Trophoblast cell (in vitro differentiated cells and primary cell): ENCODE measurements around the gene C5orf34.

Source experiments
- DNase-seq, 2 donors: peaks; one replicate each; pipeline ENCODE4 v3.0.0-alpha.2; 2016
- H2AFZ ChIP-seq: 2 replicates; pipeline ENCODE4 v1.6.1; 2013; ENCODE audit warnings: low read length, moderate library complexity, mild to moderate bottlenecking; ENCODE audit not compliant: insufficient read depth, poor library complexity
- H2AK5ac ChIP-seq: 2 replicates; pipeline ENCODE4 v1.6.1; 2013; ENCODE audit warnings: mild to moderate bottlenecking, low read length
- H2BK120ac ChIP-seq: 2 replicates; pipeline ENCODE4 v1.6.1; 2013; ENCODE audit warnings: low read length, mild to moderate bottlenecking, moderate library complexity; ENCODE audit not compliant: insufficient read depth, poor library complexity
- H2BK12ac ChIP-seq: 2 replicates; pipeline ENCODE4 v1.6.1; 2013; ENCODE audit warnings: mild to moderate bottlenecking, low read length, moderate library complexity
- H2BK5ac ChIP-seq: 2 replicates; pipeline ENCODE4 v1.6.1; 2013; ENCODE audit warnings: low read length, low read depth, moderate library complexity, mild to moderate bottlenecking; ENCODE audit not compliant: poor library complexity
- H3K14ac ChIP-seq: 2 replicates; pipeline ENCODE4 v1.6.1; 2013; ENCODE audit warnings: mild to moderate bottlenecking, low read length
- H3K18ac ChIP-seq: 2 replicates; pipeline ENCODE4 v1.6.1; 2013; ENCODE audit warnings: mild to moderate bottlenecking, low read length
- H3K23ac ChIP-seq: 2 replicates; pipeline ENCODE4 v1.6.1; 2013; ENCODE audit warnings: low read length
- H3K27ac ChIP-seq: 2 replicates; pipeline ENCODE4 v1.5.1; 2013; ENCODE audit warnings: low read depth, mild to moderate bottlenecking, inconsistent platforms, low read length, moderate library complexity
- H3K27me3 ChIP-seq: 2 replicates; pipeline ENCODE4 v1.6.1; 2013; ENCODE audit warnings: inconsistent platforms, mild to moderate bottlenecking, low read length, moderate library complexity; ENCODE audit not compliant: insufficient read depth
- H3K36me3 ChIP-seq, 2 experiments: 1 replicate in 1 of 2; 2 replicates in 1 of 2; pipeline ENCODE4 v1.6.1; 2013; ENCODE audit warnings: low read length in 2 of 2, mild to moderate bottlenecking in 2 of 2, moderate library complexity in 1 of 2; ENCODE audit not compliant: insufficient read depth in 2 of 2, control insufficient read depth in 1 of 2
- H3K4ac ChIP-seq: 2 replicates; pipeline ENCODE4 v1.6.1; 2013; ENCODE audit warnings: low read depth, mild to moderate bottlenecking, low read length, moderate library complexity
- H3K4me1 ChIP-seq, 2 experiments: 1 replicate in 1 of 2; 2 replicates in 1 of 2; pipeline ENCODE4 v1.6.1; 2013; ENCODE audit warnings: low read length in 2 of 2, mild to moderate bottlenecking in 2 of 2, moderate library complexity in 1 of 2; ENCODE audit not compliant: insufficient read depth in 2 of 2, control insufficient read depth in 1 of 2
- H3K4me2 ChIP-seq: 2 replicates; pipeline ENCODE4 v1.6.1; 2013; ENCODE audit warnings: inconsistent platforms, mild to moderate bottlenecking, low read length, moderate library complexity
- H3K4me3 ChIP-seq: 2 replicates; pipeline ENCODE4 v1.5.1; 2013; ENCODE audit warnings: mild to moderate bottlenecking, low read depth, low read length, inconsistent platforms
- H3K79me1 ChIP-seq: one replicate; pipeline ENCODE4 v1.6.1; 2013; ENCODE audit warnings: low read length
- H3K79me2 ChIP-seq: 2 replicates; pipeline ENCODE4 v1.6.1; 2013; ENCODE audit warnings: low read length, mild to moderate bottlenecking; ENCODE audit not compliant: control insufficient read depth, insufficient read depth, poor library complexity
- H3K9ac ChIP-seq: 2 replicates; pipeline ENCODE4 v1.6.1; 2013; ENCODE audit warnings: mild to moderate bottlenecking, low read length
- H3K9me3 ChIP-seq: 2 replicates; pipeline ENCODE4 v1.6.1; 2013; ENCODE audit warnings: low read depth, mild to moderate bottlenecking, control low read depth, inconsistent platforms, low read length; ENCODE audit not compliant: insufficient read depth
- H4K12ac ChIP-seq: 2 replicates; pipeline ENCODE4 v1.6.1; 2013; ENCODE audit warnings: low read depth, mild to moderate bottlenecking, low read length, moderate library complexity
- H4K8ac ChIP-seq: 2 replicates; pipeline ENCODE4 v1.6.1; 2013; ENCODE audit warnings: low read depth, mild to moderate bottlenecking, low read length, moderate library complexity
- H4K91ac ChIP-seq: one replicate; pipeline ENCODE4 v1.6.1; 2013; ENCODE audit warnings: low read depth, mild to moderate bottlenecking, low read length, moderate library complexity
- WGBS: extraction: QIAGEN DNeasy Blood & Tissue Kit; methylation state at CpG from one replicate; pipeline ENCODE4 v1.1.7; 2013; ENCODE audit warnings: missing lambda C conversion rate; ENCODE audit not compliant: insufficient read length, insufficient coverage; ENCODE audit errors: extremely low coverage; 5-methylcytosine and 5-hydroxymethylcytosine counted together

Gene C5orf34

GRCh38 chr5:43533646-43534045 lies 18.7 kb upstream of the C5orf34 start:
- Histone ChIP-seq H3K9me3 (no peaks in the 10 kb centered on the region), H2AFZ (no peak overlapping the region), H4K12ac (no peak overlapping the region), H2BK120ac (no peak overlapping the region), H3K4me3 (no peak overlapping the region), H3K4me1 (no peaks in the 10 kb centered on the region), H3K9ac (no peak overlapping the region), H3K79me2 (no peaks in the 10 kb centered on the region), H2BK5ac (no peak overlapping the region), H3K36me3 (peaks cover 14 to 30% of the 10 kb centered on the region in 2 experiments), H3K27ac (no peak overlapping the region), H3K4ac (no peak overlapping the region), H2BK12ac (no peak overlapping the region), H3K23ac (no peak overlapping the region), H3K14ac (no peak overlapping the region), H3K27me3 (no peaks in the 10 kb centered on the region), H3K79me1 (no peaks in the 10 kb centered on the region), H4K91ac (no peak overlapping the region), H3K18ac (no peak overlapping the region), H4K8ac (no peak overlapping the region), H2AK5ac (no peak overlapping the region), H3K4me2 (no peak overlapping the region)
- no peak for DNase-seq
- WGBS = no CpG with 5 or more reads among the region's 2 CpGs

DNA sequence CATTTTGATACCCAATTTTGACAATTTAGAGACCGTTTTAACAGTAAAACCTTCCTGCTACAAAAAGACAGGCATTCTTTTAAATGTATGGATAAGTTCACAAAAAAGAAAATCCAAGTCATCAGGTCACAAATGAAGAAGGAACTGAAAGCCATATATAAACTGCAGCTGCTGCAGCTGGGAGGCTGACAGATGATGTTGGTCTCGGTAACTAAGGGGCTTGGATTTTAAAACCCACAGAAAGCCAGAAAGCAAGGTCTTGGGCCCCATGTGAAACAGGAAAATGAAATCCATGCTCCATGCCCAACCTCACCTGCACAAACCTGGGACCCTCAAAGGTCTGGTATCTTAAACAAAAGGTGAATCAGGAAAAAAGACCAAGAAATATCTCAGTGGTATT lies 15.7 kb upstream of the C5orf34 start:
- H2BK12ac ChIP-seq = no peak overlapping the region
- WGBS = no CpG with 5 or more reads among the region's 2 CpGs
- no peaks in the 10 kb centered on the region for H3K9me3 ChIP-seq
- no peak overlapping the region for H3K4me2 ChIP-seq
- no peak overlapping the region for H2AK5ac ChIP-seq
- H3K36me3 ChIP-seq = peaks cover 11 to 30% of the 10 kb centered on the region in 2 experiments
- no peaks in the 10 kb centered on the region for H3K4me1 ChIP-seq
- H3K4me3 ChIP-seq = no peak overlapping the region
- H2AFZ ChIP-seq = no peak overlapping the region
- no peak overlapping the region for H2BK120ac ChIP-seq
- H3K23ac ChIP-seq = no peak overlapping the region
- H3K79me1 ChIP-seq = no peaks in the 10 kb centered on the region
- H4K12ac ChIP-seq = no peak overlapping the region
- H3K18ac ChIP-seq = no peak overlapping the region
- no peak overlapping the region for H3K4ac ChIP-seq
- H4K91ac ChIP-seq = no peak overlapping the region
- DNase-seq = no peak
- H2BK5ac ChIP-seq = no peak overlapping the region
- H3K27me3 ChIP-seq = no peaks in the 10 kb centered on the region
- no peak overlapping the region for H3K27ac ChIP-seq
- H3K79me2 ChIP-seq = no peaks in the 10 kb centered on the region
- no peak overlapping the region for H3K14ac ChIP-seq
- H3K9ac ChIP-seq = no peak overlapping the region
- no peak overlapping the region for H4K8ac ChIP-seq

DNA sequence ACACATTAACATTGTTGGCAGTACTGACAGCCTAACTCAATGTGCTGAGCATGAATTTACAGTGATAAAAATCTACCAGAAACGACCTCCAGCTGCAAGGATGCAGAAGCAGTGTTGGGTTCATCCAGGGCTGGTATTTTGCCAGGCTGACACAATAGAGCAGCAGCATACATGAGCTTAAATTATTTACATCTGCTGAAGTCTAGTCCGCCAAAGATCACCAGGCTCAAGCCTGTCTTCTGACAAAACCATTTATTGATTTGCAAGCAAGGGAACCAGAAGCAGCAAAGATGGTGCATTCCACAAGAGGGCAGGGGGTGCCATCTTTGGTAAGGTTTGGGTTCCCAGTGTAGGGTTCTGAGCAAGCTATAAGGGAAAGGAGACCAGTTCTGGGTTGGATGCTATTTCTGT lies 8.7 kb upstream of the C5orf34 start:
- Histone ChIP-seq H2BK120ac (no peak overlapping the region), H3K4me3 (no peak overlapping the region), H2AK5ac (no peak overlapping the region), H4K91ac (no peak overlapping the region), H3K4ac (no peak overlapping the region), H4K8ac (no peak overlapping the region), H3K14ac (no peak overlapping the region), H3K4me2 (no peak overlapping the region), H3K4me1 (no peaks in the 10 kb centered on the region), H2AFZ (no peak overlapping the region), H4K12ac (no peak overlapping the region), H2BK5ac (no peak overlapping the region), H3K18ac (no peak overlapping the region), H3K36me3 (peaks cover 2 to 15% of the 10 kb centered on the region in 2 experiments), H2BK12ac (no peak overlapping the region), H3K79me2 (no peaks in the 10 kb centered on the region), H3K27me3 (no peaks in the 10 kb centered on the region), H3K27ac (no peak overlapping the region), H3K9ac (no peak overlapping the region), H3K23ac (no peak overlapping the region), H3K79me1 (no peaks in the 10 kb centered on the region), H3K9me3 (no peaks in the 10 kb centered on the region)
- no peak for DNase-seq
- no CpG with 5 or more reads among the region's 2 CpGs for WGBS

DNA sequence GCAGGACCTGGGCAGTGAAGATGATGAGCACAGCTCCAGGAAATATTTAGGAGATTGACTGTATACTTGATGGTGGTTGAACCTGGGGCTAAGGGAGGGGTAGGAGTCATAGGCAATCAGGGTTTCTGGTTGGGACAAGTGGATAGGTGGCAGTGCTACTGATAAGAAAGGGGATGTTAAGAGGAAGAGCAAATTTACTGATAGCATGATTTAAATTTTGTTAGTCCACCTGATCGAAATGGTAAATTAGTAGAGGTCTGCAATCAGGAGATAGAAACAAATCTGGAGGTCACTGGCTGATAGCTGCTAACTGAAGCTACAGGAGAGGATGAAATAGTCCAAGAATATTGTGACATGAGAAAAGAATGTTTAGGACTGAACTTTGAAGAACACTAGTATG lies 5.7 kb upstream of the C5orf34 start:
- Histone ChIP-seq H3K4ac (no peak overlapping the region), H3K23ac (no peak overlapping the region), H4K8ac (no peak overlapping the region), H3K36me3 (peaks cover 2 to 12% of the 10 kb centered on the region in 2 experiments), H3K27ac (no peak overlapping the region), H2BK12ac (no peak overlapping the region), H3K79me1 (no peaks in the 10 kb centered on the region), H2BK5ac (no peak overlapping the region), H2AFZ (no peak overlapping the region), H3K27me3 (no peaks in the 10 kb centered on the region), H3K9me3 (no peaks in the 10 kb centered on the region), H3K9ac (no peak overlapping the region), H3K18ac (no peak overlapping the region), H2AK5ac (no peak overlapping the region), H2BK120ac (no peak overlapping the region), H4K12ac (no peak overlapping the region), H4K91ac (no peak overlapping the region), H3K14ac (no peak overlapping the region), H3K4me3 (no peak overlapping the region), H3K4me2 (no peak overlapping the region), H3K79me2 (no peaks in the 10 kb centered on the region), H3K4me1 (no peaks in the 10 kb centered on the region)
- no peak for DNase-seq
- WGBS = no CpG with 5 or more reads among the region's 1 CpG
